ENCODE data around the gene GALNT6. TPM values are rescaled to one million over a fixed set of nuclear protein-coding genes. Genes with fewer than 3 reads are reported as not detected.

The GALNT6 gene, protein sequence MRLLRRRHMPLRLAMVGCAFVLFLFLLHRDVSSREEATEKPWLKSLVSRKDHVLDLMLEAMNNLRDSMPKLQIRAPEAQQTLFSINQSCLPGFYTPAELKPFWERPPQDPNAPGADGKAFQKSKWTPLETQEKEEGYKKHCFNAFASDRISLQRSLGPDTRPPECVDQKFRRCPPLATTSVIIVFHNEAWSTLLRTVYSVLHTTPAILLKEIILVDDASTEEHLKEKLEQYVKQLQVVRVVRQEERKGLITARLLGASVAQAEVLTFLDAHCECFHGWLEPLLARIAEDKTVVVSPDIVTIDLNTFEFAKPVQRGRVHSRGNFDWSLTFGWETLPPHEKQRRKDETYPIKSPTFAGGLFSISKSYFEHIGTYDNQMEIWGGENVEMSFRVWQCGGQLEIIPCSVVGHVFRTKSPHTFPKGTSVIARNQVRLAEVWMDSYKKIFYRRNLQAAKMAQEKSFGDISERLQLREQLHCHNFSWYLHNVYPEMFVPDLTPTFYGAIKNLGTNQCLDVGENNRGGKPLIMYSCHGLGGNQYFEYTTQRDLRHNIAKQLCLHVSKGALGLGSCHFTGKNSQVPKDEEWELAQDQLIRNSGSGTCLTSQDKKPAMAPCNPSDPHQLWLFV
- 1.8 and 22.1 TPM in 2 replicates for total RNA-seq

DNA sequence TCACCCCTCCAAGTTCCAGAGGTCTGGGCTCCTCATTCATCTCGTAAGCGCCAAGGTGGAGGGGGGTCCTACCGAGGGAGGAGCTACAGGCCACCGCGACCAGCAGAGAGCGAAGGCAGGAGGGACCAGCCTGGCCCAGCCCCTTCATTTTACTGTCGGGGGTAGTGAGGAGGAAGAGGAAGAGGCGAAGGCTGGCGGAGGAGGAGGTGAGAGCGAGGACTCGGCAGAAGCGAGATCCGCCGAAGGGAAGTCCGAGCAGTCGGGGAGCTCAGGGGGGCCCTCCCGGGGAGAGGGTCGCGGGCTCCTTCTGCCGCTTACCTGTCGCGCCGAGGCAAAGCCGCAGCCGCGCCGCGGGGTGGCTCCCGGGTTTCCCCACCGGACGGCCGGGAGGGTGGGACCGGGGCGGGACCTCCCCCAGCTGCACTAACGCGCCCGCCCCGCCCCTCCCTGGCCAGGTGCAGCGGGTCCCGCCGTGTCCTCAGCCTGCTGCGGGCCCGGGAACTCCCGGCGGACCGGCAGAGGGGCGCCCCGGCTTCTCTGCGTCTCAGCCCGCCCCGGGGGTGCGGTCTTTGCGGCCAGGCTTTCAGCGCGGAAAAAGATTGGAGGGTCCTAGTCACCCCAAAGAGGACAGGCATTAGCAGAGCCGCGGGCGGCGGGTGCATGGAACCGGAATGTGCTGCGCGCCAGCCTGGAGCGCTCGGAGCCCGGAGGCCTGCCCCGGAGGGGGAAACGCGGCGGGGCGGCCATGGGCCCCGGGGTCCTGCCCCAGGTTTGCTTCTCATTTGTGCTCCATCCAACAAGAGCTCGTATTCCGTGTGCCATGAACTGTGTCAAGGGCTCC lies at the start of gene GALNT6:
TSS of gene GALNT6 (minus strand) at position 124 of the 841 bp plus-strand sequence. CDS start 11,625 bp downstream, outside the sequence.

DNA sequence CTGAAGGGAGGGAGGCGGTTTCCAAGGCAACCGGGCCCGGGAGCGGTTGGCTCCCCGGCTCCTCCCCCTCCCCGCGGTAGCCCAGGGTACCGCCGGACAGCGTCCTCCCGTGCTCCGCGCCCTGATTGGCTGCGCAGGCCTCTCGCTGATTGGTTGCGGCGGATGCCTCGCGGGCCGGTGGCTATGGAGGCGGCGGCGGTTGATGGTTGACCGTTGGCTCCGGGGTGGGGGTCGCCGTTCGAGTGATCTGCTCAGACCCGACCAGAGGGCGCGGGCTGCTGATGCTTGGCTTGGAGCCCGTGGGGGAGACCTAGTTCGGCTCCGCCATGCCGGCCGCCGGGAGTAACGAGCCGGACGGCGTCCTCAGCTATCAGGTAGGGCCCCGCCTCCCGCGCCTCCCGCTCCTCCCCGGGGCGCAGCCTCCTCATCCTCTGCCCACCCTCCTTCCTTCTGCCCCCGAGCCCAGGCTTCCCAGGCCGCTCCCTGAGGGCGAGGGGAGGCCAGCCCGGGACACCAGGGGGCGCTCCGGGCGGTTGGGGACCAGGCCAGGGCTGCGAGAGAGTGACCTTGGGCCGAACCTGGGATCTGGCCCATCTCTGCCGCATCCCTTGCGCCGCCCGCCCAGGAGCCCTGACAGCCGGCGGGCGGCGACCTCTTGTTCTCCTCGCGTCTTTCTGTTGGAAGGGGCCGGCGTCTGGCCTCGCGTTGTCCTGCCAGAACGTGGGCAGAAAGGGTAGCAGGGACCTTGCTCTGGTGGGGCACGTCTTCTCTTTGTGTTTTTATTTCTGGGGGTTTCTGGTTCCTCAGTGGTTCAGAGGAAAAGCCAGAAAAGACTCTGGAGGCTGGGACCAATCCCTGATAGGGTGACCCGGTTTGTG lies 33.7 kb upstream of the GALNT6 start, which contains the start of gene SLC4A8:
TSS of gene SLC4A8 (plus strand) at position 170 of the 878 bp plus-strand sequence. CDS start at position 327, 157 bp downstream.

DNA sequence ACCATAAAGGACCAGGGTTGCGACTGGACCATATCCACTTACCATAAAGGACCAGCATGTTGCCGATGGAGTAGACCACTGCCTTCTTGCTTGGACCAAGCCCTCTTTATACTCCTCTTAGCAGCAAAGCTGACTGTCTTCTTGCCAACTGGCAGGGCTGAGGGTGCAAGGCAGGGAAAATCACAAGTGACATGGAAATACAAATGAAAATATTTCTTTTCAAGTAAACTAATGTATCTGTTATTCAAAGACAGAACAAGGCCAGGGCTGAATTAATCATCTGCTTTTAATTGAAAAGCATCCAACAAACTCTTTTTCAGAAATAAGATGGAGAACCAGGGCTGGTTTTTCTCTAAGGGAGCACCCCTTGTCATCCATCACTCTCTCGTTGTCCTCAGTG lies 44.6 kb downstream of the GALNT6 start, which contains the start of gene CELA1:
TSS of gene CELA1 (minus strand) at position 99 of the 400 bp plus-strand sequence. CDS start at position 58, 41 bp downstream.

DNA sequence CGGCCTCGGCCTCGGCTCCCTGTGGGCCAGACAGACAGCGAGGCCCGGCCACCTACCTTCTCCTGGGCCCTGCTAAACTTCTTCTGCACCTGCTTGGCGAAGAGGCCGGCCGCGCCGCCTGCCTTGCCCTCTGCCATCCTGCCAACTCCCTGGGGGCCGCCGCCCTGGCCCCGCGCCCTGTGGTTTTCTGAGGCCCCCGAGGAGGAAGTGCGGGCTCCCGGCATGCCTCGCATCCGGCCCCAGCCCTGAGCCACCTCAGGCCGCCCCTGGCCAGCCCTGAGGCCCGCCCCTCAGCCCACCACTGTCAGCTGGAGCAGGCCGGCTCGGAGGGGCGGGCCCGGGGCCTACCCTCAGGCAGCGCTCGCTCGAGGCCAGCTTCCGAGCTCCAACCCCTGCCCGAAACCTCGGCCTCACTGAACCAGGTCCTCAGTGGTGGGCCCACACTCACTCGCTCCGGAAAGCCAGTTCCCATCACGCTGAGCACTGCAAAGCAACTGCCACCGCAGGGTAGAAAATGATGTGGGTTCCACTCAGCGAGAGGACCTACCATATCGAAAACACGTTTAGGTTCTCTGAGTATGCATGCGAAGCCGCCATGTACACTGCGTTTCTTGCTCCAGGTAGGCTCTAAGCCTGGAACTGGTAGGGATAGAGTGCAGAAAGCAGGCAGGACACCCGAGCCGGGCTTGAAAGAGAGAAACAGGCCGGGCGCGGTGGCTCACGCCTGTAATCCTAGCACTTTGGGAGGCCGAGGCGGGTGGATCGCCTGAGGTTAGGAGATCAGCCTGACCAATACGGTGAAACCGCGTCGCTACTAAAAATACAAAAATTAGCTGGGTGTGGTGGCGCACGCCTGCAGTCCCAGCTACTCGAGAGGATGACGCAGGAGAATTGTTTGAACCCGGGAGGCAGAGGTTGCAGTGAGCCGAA lies 67.0 kb downstream of the GALNT6 start, which contains the start of gene BIN2:
TSS of gene BIN2 (minus strand) at position 209 of the 930 bp plus-strand sequence. CDS start at position 137, 72 bp downstream.

Other genes with a start within 250 kb of the GALNT6 start
- 7.0 and 7.4 TPM in 2 replicates for gene TFCP2, start 218.3 kb downstream of the GALNT6 start, total RNA-seq
- 1.8 and 2.2 TPM in 2 replicates for gene POU6F1, start 173.3 kb downstream of the GALNT6 start, total RNA-seq
- 139 and 142 TPM in 2 replicates for gene DAZAP2, start 152.6 kb downstream of the GALNT6 start, total RNA-seq
- 14.3 and 24.4 TPM in 2 replicates for gene SMAGP, start 121.0 kb downstream of the GALNT6 start, total RNA-seq
- gene BIN2, start 67.2 kb downstream of the GALNT6 start, total RNA-seq = not detected in 2 replicates
- not detected in 2 replicates for gene CELA1, start 44.7 kb downstream of the GALNT6 start, total RNA-seq
- 1.5 and 2.0 TPM in 2 replicates for gene SLC4A8, start 33.4 kb upstream of the GALNT6 start, total RNA-seq
- gene SCN8A, start 199.8 kb upstream of the GALNT6 start, total RNA-seq = 13.6 and 13.9 TPM in 2 replicates